Dendritic cell treated with granulocyte-macrophage colony-stimulating factor and Interleukin-4, amounts not matched to agents 40 ng/mL and 50 ng/mL, for 4 days (primary cell): Measurements from ENCODE around the gene LHX1.
A peak's percentile ranks its signal among the peaks of the same experiment; 100 is the strongest.

ENCODE experiments used
- H3K27ac Mint-ChIP-seq: one replicate; pipeline ENCODE4 v1.8.0; 2022; ENCODE audit warnings: mild to moderate bottlenecking, mixed read lengths
- H3K27me3 Mint-ChIP-seq: one replicate; pipeline ENCODE4 v1.8.0; 2022; ENCODE audit warnings: mild to moderate bottlenecking, mixed read lengths
- H3K36me3 Mint-ChIP-seq: one replicate; pipeline ENCODE4 v1.8.0; 2022; ENCODE audit warnings: low read depth, mixed read lengths
- H3K4me1 Mint-ChIP-seq: one replicate; pipeline ENCODE4 v1.8.0; 2022; ENCODE audit warnings: low read depth, mixed read lengths
- H3K4me3 Mint-ChIP-seq: one replicate; pipeline ENCODE4 v1.8.0; 2022; ENCODE audit warnings: mild to moderate bottlenecking, moderate library complexity, mixed read lengths
- H3K9me3 Mint-ChIP-seq: one replicate; pipeline ENCODE4 v1.8.0; 2022; ENCODE audit warnings: mixed read lengths
- intact Hi-C: fragments of 100-400 bp; cut with micrococcal nuclease; formaldehyde crosslinking; loops from one replicate; pipeline ENCODE4 v1.15.0; 2022

LHX1 gene

DNA sequence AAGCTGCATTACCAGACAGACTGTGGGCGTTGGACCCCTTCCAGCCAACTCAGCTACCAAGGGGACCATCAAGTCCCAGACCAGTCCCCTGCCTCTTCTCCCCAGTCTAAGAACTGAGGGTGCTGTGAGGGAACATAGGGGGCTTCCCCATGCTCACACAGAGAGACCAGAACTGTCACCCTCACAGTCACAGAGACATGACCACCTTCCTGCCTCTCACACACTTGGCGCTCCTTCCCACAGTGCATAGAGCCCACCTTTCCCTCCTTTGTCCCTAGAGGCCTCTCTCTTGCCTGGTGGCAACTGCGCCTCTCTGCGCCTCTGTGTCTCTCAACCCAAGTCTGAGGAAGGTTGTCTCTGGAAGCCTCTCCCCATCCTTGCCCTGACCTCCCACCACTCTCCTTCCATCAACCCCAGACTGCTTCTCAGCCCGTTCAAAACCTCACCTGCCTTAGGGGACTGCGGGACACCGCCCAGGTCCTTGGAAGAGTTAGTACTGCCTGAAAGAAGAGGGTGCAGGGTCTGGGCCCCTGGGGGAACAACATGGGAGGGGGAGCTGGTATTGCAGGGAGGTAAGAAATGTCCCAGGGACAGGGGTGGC lies 6.1 kb upstream of the LHX1 start:
- intact Hi-C loops = no loop called here
- H3K27me3 Mint-ChIP-seq = peaks cover 86% of the 10 kb centered on the region
- H3K4me1 Mint-ChIP-seq = peaks cover 64% of the 10 kb centered on the region
- no peak overlapping the region for H3K4me3 Mint-ChIP-seq
- H3K27ac Mint-ChIP-seq = peak overlapping the region; percentile 9
- H3K9me3 Mint-ChIP-seq = no peaks in the 10 kb centered on the region
- H3K36me3 Mint-ChIP-seq = no peaks in the 10 kb centered on the region

DNA sequence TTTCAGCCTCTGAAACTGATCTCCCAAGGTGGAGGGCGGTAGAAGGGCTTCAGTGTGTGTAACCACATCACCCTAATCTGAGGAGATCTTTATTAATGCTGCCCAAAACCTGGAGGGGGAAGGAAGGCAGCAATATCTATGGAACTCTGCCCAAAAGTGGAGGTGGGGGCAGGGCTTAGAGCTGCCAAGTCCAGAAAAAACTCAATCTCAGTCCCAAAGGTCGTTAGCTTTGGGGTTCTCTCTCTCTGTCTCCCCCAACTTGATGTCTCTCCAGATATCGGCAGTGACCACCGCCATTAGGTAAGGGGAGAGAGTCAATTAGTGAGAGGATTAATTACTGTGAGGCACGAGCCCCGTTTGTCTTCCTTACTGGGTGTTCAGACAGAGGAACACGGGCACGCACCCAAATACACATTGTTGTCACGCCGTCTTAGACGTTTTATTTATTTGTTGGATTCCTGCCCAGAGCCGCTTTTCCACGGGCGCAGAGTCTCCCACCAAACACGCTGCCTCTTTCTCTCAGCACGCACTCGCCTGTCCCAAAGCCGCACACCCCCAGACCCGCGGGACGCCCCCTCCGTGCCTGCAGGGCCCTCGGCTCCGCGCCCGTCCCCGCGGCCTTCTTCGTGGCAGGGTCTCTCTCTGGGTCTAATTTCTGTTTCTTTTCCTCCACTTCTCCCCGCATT lies 5.4 kb upstream of the LHX1 start:
- Mint-ChIP-seq H3K4me3 (peak overlapping the region; percentile 62), H3K4me1 (peaks cover 71% of the 10 kb centered on the region), H3K36me3 (no peaks in the 10 kb centered on the region), H3K27ac (peak overlapping the region; percentile 19), H3K9me3 (no peaks in the 10 kb centered on the region), H3K27me3 (peaks cover 92% of the 10 kb centered on the region)
- intact Hi-C loops = no loop called here

DNA sequence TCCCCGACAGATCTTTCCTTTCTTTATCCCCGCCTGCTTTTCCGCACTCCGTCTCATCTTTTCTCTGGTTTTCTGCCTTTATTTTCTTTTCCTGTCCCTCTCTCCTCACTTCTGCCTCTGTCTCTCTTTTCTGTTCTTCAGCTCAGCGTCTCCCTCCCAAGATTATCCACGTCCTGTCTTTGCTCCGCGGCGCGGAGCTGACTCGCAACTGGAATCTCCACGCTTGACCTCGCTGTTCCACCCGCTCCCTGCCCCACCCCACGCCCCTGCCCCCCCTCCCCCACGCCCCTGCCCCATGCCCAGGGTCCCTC lies 4.9 kb upstream of the LHX1 start:
- H3K27me3 Mint-ChIP-seq = peaks cover 97% of the 10 kb centered on the region
- peak overlapping the region; percentile 19 for H3K27ac Mint-ChIP-seq
- intact Hi-C loops = no loop called here
- H3K4me1 Mint-ChIP-seq = peaks cover 76% of the 10 kb centered on the region
- peak overlapping the region; percentile 62 for H3K4me3 Mint-ChIP-seq
- H3K9me3 Mint-ChIP-seq = no peaks in the 10 kb centered on the region
- H3K36me3 Mint-ChIP-seq = no peaks in the 10 kb centered on the region

DNA sequence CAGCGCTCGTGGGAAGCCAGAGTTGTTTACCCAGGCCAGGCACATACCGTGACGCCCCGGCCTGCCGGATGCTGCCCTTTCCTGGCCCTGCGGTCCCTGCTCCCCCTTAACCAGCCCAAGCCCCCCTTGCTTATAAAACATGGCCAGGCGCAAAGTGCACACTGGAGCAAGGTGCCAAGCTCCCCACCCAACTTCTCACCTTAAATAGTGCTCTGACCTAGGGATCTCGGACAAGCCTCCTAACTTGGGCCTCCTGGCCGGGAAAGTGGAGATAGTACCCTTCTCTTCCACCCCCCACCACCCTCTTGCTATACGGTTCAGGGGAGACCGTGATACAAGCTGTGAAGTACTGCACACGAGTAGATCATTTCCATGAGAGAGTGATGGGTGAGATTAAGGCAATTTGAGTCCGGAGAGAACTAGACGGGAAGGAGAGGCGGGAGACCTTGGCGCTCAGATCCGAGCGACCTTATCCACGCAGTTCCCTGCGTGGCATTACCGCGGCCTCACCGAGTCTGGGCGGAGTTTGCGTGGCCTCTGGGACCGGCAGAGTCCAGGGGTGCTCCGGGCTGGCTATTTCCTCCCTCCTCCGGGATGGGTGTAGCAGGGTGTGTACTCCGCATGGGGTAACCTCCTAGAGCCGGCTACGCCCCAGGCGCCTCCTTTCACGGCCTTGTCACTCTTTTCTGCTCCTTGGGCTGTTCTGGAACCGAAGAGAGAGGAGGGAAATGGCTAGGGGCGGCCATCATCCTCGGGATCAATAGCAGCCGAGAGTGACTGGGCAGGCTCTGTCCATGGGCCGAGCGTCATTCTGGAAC lies 4.4 kb upstream of the LHX1 start:
- intact Hi-C loops = no loop called here
- Mint-ChIP-seq H3K27me3 (peaks cover 100% of the 10 kb centered on the region), H3K9me3 (no peaks in the 10 kb centered on the region), H3K4me1 (peaks cover 76% of the 10 kb centered on the region), H3K27ac (peak overlapping the region; percentile 19), H3K36me3 (no peaks in the 10 kb centered on the region), H3K4me3 (no peak overlapping the region)

DNA sequence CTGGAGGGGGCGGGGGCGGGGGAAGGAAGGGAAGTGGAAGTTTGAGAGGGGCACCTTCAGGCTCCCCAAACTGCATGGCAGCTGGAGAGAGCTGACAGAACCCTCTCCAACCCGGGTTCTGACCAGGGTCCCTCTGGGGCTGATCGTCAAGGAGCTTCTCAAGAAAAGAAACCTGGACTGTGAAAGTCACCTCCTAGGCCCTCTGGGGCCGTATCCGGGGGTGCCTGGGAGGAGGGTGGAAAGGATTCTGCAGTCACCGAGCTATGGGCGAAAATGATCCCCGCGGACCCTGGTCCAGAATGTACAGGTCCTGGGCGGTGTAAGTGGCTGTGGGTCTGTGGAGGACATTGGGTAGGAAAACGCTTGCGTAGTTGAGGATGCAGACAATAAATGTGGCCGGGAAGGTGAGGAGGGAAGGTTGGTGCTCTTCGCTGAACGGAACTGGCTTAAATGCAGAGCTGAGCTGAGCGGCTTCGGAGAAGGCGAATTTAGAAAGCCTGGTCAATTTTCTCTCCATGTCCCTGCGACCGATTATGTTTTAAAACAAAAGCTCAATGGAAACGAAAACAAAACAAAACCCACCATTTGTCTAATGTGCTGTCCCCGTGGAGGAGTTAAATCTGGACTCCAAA lies 3.6 kb upstream of the LHX1 start:
- H3K4me3 Mint-ChIP-seq = peak overlapping the region; percentile 40
- no peaks in the 10 kb centered on the region for H3K36me3 Mint-ChIP-seq
- H3K27ac Mint-ChIP-seq = no peak overlapping the region
- H3K27me3 Mint-ChIP-seq = peaks cover 100% of the 10 kb centered on the region
- H3K4me1 Mint-ChIP-seq = peaks cover 76% of the 10 kb centered on the region
- H3K9me3 Mint-ChIP-seq = no peaks in the 10 kb centered on the region
- intact Hi-C loops = no loop called here

DNA sequence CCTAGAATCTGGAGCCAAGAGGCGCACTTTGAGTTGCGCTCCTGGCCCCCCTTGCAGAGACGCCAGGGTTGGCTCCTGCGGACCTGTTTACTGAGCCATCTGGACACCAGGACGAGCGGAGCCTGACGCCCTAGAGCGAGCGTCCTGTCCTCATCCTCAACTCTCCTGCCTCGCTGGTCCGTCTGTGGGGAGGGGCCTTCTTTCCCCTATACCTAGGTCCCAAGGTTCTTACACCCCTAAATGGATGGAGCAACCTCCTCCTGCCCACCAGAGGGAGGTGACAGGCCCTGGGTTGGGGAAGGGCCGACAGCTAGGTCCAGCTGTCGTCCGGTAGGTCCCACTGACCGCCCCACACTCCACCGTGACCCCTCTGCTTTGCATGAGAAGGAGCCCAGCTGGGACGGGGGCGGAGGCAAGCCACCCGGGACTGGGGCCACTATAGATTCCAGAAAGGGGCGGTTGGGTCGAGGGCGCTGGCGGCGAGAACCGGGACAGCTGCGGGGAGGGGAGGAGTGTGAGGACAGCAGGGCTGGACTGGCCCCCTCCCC lies 3.1 kb upstream of the LHX1 start:
- peaks cover 79% of the 10 kb centered on the region for H3K4me1 Mint-ChIP-seq
- no peaks in the 10 kb centered on the region for H3K9me3 Mint-ChIP-seq
- H3K36me3 Mint-ChIP-seq = no peaks in the 10 kb centered on the region
- H3K27me3 Mint-ChIP-seq = peaks cover 100% of the 10 kb centered on the region
- H3K4me3 Mint-ChIP-seq = peak overlapping the region; percentile 21
- H3K27ac Mint-ChIP-seq = no peak overlapping the region
- intact Hi-C loops = no loop called here

DNA sequence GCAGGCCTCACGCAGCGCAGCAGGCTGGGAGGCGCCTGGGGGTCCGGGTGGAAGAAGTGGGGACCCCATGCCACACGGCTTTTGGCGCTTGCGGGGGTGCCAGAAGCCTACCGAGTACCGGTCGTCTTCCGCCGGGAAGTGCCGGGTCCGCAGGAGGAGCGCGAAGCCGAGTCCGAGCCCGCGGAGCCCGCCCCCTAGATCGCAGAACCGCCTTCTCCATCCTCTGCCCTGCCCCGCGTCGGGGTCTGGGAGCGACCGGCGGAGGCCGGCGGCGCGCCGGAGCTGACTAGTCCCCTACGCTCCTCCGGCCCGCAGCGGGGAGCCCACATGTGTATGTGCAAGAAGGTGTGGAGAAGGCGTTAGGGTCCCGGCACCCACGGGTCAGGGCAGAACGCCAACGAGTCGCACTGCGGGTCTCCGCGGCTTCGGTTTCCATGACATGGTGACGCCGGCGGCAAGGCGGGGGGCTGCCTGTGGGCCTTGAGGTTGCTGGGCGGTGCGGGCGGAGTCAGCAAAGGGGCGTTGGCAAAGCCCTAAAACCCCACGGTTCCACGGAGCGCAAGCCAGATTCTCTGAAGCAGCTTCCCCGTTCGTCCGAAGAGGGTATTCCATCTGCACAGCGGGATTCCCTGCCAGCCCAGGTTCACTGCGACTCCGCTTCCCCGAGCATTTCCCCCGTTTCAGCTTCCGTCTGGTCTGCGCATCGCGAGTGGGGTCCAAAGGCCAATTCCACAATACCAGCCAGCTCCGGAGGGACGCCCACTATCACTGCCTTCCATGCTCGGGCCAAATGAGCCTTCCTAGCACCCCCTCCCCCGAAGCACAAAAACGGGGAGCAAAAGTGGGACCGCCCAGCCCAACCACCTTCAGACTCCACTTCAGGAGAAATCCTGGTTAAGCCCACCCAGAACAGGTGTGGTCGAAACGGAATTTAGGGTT lies 2.3 kb upstream of the LHX1 start:
- Mint-ChIP-seq H3K9me3 (no peaks in the 10 kb centered on the region), H3K36me3 (no peaks in the 10 kb centered on the region), H3K4me1 (peaks cover 80% of the 10 kb centered on the region), H3K27ac (no peak overlapping the region), H3K27me3 (peaks cover 100% of the 10 kb centered on the region), H3K4me3 (peak overlapping the region; percentile 21)
- intact Hi-C loops = no loop called here

DNA sequence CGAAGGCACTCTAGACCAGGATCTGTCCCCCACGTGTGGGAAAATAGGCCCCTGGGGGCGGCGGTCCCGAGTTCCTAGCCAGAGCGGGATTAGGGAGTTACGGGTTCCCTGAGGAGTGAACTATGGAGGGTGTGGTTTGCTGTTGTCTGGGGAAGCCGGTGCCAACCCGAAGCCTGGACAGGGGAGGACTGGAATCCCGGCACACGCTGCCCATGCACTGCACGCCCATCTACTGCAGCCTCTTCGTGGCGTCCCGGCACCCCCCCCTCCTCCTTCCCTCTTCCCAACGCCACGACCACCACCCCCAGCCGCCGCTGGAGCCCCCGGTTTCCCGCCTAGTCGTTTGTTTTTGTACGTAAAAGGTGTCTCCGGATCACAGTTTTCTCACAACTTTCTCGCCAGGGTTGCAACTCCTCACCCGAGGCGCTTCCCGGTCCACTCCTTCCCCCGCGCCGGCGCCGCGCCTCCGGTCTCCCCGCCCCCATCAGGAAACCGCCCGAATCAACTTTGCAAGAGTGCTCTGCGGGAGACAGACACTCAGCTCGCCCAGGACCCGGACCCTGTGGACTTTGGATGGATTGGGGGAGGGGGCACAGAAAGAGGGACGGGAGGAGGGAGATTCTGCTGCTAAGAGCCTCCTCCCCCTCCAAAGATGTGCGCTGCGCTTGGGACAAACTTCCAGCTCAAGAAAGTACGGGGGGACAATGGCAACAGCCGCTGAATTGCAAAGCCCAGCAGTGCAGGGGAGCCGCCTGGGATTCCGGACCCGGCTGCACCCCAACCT lies 1.4 kb upstream of the LHX1 start:
- H3K4me3 Mint-ChIP-seq = peak overlapping the region; percentile 56
- H3K36me3 Mint-ChIP-seq = no peaks in the 10 kb centered on the region
- no peak overlapping the region for H3K27ac Mint-ChIP-seq
- intact Hi-C loops = no loop called here
- no peaks in the 10 kb centered on the region for H3K9me3 Mint-ChIP-seq
- peaks cover 100% of the 10 kb centered on the region for H3K27me3 Mint-ChIP-seq
- H3K4me1 Mint-ChIP-seq = peaks cover 83% of the 10 kb centered on the region

DNA sequence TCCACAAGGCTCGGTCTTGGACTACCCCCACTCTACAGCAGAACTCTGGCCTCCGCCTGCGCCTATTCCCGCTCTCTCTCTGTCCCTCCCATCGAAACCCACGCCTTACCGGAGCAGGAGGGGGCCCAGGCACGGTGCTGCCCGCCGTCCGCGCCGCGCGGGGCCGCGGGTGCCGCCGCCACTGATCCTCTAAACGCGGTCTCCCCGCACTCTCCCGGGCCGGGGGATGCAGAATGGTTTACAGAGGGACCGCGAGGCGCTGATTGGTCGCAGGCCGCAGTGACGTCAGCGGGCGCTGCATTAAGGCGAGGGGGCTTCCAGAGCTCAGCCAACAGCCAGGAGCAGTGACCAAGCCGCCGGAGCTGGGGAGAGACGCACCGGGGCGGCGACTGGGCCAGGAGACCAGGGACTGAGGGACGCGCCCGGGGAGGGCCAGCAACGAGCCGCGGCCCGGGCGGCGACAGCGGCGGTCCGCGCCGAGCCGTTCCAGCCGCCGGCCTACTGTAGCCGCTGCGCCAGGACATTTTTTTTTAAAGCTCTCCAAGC lies 747 bp upstream of the LHX1 start:
- intact Hi-C loops = no loop called here
- Mint-ChIP-seq H3K4me1 (peaks cover 86% of the 10 kb centered on the region), H3K4me3 (peak overlapping the region; percentile 69), H3K27ac (no peak overlapping the region), H3K27me3 (peaks cover 100% of the 10 kb centered on the region), H3K9me3 (no peaks in the 10 kb centered on the region), H3K36me3 (no peaks in the 10 kb centered on the region)

DNA sequence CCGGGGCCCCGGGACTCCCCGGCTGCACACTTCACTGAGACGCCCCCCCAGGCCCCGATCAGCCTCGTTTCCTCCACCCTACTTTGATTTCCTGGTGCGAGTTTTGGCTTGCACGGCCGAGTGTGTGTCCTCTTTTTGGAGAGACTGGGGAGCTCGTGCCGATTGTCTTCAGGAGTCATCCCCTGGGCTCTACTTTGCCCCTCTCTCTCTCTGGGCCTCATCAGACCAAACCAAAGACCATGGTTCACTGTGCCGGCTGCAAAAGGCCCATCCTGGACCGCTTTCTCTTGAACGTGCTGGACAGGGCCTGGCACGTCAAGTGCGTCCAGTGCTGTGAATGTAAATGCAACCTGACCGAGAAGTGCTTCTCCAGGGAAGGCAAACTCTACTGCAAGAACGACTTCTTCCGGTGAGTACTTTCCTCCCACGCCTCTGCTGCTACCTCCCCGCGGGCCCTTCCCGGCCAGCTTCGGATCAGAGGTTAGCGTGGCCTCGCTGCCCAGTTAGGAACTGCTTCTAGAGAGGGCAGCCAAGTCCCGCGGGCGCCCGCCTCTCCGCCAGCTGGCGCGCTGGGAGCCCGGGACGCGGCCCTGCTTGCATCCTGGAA lies 787 bp downstream of the LHX1 start:
- Mint-ChIP-seq H3K4me3 (peak overlapping the region; percentile 69), H3K4me1 (peaks cover 76% of the 10 kb centered on the region)

DNA sequence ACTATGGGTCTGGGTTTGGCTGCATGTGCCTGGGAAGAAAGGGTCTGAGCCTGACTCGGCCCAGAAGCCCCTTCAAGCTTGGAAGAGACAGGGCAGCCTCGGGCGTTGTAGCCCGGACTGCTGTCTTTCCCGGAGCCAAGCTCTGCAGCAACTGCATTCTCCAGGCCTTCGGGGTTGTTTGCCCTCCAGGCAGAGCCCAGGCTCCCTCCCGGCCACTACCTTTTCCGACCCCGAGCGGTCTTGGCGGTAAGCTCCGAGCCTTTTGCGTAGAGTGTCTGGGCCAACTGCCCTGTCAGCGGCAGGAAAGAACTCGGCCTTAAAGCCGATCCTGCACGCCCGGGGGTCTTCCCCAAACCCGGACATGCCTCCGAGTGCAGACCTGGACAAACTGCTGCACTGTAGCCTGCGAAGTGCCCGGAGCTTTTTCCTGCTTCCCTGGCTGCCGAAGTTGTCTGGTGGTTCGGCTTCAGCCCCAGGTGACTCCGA lies 1.3 kb downstream of the LHX1 start:
- no peaks in the 10 kb centered on the region for H3K36me3 Mint-ChIP-seq

More for the DNA sequence above, 787 bp downstream of the LHX1 start:
- Mint-ChIP-seq H3K27me3 (peaks cover 100% of the 10 kb centered on the region), H3K27ac (no peak overlapping the region), H3K9me3 (no peaks in the 10 kb centered on the region), H3K36me3 (no peaks in the 10 kb centered on the region)
- intact Hi-C loops = no loop called here

More for the DNA sequence above, 1.3 kb downstream of the LHX1 start:
- H3K4me3 Mint-ChIP-seq = no peak overlapping the region
- peaks cover 100% of the 10 kb centered on the region for H3K27me3 Mint-ChIP-seq
- no peaks in the 10 kb centered on the region for H3K9me3 Mint-ChIP-seq
- intact Hi-C loops = no loop called here
- peaks cover 70% of the 10 kb centered on the region for H3K4me1 Mint-ChIP-seq
- no peak overlapping the region for H3K27ac Mint-ChIP-seq
